Inflammatory macrophage treated with lipopolysaccharide for 4 hours (primary cell): ENCODE measurements around the gene CD55.
"Not testable (repeated sequence)": the region's sequence is repeated elsewhere in the genome, so short reads cannot be mapped to it uniquely, and the experiment has no call there.

Experiments
- DNase-seq: peaks from one replicate; pipeline ENCODE4 v3.0.0-alpha.2; 2020

CD55 gene

GRCh38 chr1:207306023-207306422 is 15.5 kb upstream of the CD55 start:
- no peak for DNase-seq

- DNase-seq = no peak
Observed at GRCh38 chr1:207306603-207307002, 14.9 kb upstream of the CD55 start.

- peak; percentile 36 for DNase-seq
Observed at GRCh38 chr1:207308451-207309190, 12.9 kb upstream of the CD55 start.

GRCh38 chr1:207309745-207310273 is 11.7 kb upstream of the CD55 start:
- DNase-seq = peak; percentile 71

GRCh38 chr1:207311888-207312603 is 9.4 kb upstream of the CD55 start:
- no peak for DNase-seq

DNA sequence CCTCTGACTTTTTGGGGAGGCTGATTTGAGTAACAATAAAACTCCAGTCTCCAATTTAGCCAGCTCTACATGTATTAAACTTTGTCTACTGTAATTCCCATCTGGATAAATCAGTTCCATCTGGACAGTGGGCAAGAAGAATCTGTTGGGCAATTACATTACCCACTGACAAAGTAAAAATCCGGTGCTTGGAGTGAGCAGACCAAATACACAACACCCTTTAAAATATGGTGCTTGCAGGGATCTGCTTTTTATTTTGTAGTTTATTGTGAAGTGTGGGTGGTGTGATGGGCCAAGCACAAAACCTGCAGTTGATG is 8.9 kb upstream of the CD55 start:
- no peak for DNase-seq

DNA sequence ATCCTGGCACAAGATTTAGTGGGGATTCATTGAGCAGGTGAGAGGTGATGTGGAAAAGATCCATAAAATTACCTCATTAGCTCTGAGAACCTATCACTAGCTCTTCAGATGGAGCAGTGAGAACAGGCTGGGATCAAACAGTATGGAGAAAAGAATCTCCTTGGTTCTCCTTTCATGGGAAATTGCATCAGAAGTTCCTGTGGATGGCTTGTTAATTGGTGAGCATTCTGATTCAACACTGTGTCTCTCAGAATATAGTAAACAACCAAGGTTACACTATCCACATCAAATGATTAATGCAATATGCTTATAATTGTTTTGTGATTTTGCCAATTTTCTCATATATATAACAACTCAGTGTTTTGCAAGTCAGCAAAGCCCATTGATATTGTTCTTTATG is 8.3 kb upstream of the CD55 start:
- DNase-seq = peak; percentile 51

- no peak for DNase-seq
Observed at GRCh38 chr1:207314816-207315215, 6.7 kb upstream of the CD55 start.

DNA sequence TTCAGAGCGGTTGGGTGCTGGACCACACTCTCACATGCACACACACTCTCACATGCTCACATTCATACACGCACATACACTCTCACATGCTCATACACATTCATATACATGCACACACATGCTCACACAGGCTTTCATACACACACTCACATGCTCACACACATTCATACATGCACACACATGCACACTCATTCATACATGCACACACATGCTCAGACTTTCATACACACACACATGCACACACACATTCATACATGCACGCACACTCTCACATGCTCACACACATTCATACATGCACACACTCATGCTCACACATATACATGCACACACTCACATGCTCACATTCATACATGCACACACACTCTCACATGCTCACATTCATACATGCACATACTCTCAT is 6.0 kb upstream of the CD55 start:
- DNase-seq = no peak

- no peak for DNase-seq
Observed at GRCh38 chr1:207316141-207316540, 5.3 kb upstream of the CD55 start.

GRCh38 chr1:207316622-207317391 is 4.7 kb upstream of the CD55 start:
- DNase-seq = peak; percentile 85

DNA sequence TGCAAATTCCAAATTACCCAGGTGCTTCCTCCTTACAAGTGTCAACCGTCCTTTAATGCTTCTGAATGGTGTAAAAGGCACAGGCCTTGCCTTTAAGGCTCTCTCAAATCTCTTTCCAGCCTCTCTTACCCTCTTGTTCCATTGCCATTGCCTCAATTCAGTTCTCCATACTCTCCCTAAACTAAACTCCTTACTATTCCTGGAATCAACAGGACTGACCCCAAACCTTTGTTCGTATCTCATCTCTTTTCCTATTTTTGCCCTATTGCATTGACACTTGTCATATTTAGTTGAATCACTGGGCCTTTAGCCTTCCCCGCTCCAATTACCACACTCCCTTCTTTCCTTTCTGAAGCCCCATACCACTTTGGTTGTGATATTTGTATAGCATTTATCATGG is 3.9 kb upstream of the CD55 start:
- DNase-seq = no peak

DNA sequence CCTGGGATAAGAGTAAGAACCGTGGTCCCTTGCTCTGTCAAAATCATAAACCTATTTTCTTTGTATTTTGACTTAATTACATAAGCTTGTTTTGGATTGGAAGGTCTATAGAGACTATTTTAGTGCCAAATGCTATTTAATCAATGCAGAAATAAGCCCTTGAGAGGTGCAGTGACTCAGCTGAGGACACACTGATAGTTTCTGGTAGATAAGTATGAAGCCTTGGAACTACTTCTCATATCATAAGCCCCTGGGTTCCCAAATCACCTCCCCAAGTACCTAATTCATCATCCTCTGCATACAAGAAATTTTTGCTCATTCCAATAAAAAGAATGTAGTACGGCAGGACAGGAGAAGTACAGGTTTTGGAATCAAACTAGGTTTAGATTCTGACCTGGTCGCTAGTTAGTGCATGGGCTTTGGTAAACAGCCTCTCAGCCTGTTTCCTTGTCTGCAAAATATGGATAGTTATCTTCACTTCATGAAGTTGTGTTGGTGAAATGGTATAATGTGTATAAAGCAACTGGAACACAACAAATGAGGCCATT is 3.3 kb upstream of the CD55 start:
- no peak for DNase-seq

GRCh38 chr1:207319199-207319598 is 2.3 kb upstream of the CD55 start:
- no peak for DNase-seq

DNA sequence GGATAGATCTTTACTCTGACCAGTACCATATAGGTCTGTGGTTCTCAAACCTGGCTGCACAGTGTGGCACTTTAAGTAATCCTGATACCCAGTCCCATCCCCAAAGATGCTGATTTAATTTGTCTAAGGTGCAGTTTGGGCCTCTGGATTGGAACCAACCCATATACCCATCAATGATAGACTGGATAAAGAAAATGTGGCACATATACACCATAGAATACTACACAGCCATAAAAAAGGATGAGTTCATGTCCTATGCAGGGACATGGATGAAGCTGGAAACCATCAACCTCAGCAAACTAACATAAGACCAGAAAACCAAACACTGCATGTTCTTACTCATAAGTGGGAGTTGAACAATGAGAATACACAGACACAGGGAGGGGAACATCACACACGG is 1.4 kb upstream of the CD55 start:
- not testable (repeated sequence) for DNase-seq

- peak; percentile 25 for DNase-seq
Observed at GRCh38 chr1:207321790-207322645, 540 bp downstream of the CD55 start.

DNA sequence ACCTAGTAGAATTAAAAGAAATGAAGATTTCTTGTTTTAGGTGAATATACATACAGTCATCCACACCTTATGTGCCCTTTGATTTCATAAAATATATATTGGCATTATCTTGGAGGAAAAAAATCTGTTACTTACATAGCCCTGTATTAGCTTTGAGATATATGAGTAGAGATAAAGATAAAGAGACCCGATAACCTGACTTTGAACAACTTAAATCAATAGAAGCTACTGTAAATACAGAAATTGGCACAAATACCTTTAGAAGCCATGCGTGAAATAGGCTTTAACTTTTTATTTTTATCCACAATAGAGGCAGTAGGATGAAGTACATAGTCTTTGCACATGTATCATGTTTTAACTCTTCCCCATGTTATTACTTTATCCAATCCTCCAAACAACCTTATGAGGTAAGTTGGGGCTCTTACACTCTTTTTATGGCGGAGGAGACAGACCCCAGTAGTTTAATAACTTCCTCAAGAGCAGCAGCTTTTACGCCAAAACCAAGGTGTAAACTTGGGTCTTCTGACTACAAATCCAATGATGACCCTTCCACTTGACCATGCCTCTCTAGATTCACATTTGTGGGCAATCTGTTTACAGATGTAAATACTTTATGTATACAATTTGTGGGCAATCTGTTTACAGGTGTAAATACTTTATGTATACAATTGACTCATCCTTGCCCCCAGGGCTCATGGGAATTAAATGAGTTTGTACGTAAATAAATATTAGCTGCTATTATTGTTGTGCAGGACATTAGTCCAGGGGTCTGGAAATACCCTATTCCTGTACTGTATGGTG is 2.1 kb downstream of the CD55 start:
- DNase-seq = no peak

GRCh38 chr1:207328004-207328403 is 6.5 kb downstream of the CD55 start:
- no peak for DNase-seq

DNA sequence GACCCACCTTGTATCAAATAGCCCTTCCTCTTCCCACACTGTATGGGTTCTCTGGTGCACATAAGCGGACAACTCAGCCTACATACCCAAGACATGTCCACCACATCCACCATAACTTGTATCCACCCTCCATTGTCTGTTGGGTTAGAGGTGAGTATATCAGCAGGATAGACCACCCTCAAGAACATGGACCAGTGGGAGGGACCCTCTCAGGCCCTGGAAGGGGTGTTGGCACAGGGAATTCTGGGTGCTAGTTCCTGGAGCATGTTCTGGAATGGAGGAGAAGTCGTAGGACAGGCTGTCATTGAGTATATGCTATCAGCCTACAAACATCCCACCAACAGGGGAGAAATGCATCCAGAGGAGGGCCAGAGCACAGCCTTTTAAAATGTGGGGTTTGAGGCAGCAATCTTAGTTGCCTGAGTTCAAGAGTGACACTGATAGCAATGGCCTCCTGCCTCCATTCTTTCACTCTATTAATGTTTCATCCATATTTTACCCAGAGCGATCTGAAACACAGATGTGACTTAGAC is 7.5 kb downstream of the CD55 start:
- DNase-seq = no peak

- no peak for DNase-seq
Observed at GRCh38 chr1:207329469-207329868, 8.0 kb downstream of the CD55 start.

DNA sequence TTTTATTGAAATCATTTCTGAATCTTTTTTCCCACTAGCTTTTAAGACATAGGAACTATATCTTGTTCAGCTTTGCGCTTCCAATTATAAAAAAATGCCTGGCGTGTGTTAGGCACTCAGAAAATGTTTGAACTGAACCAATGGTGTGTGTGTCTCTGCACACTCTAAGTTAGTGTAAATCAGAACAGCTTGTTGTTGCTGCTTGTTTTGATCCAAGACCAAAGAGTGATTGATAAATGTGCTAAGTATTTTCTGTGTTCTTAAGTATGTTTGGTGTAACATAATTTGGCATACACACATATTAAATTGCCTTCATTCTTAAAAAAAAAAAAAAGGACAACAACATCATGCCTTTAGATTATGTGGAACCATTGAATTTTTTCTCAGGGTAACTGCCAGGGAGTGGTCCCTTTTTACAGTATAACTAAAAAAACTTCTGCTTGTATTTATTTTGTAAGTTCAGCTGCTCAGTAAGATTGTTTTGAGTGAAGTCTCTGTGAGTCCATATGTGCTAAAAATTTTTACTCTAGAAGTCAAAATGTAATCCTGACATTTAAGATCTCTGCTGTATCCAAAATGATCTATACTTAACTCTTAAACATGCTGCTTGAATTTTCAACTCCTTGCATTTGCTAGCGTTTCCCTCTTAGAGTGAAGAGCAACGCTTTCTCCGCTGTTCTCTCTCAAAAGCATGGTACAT is 8.7 kb downstream of the CD55 start:
- DNase-seq = no peak
